Measurements from ENCODE around the gene RTL10. TPM values are rescaled to one million over a fixed set of nuclear protein-coding genes. Genes with fewer than 3 reads are reported as not detected.

The RTL10 gene
- total and polyA plus RNA-seq, 10 of the 15 experiments (the other 5 are each of a cell fraction or from before 2014, with no cell fraction given), result 5.3 to 18.1 (median 10.3) TPM

- FAIRE-seq (no peak), DNase-seq (ENCODE audit: low read depth, low spot score) (no peak), ATAC-seq (peak; percentile 74)
- Histone ChIP-seq H3K27ac (ENCODE audit: control insufficient read depth, insufficient read depth) (no peak overlapping the region), H3K27me3 (replicated peaks in 1 of 2; ENCODE audit: control insufficient read depth in 2 of 2, insufficient read depth in 2 of 2, low read length in 1 of 2) (no peaks in the 10 kb centered on the region), H3K79me2 (ENCODE audit: control insufficient read depth, insufficient read depth, low read length) (no peaks in the 10 kb centered on the region), H3K9me3 (replicated peaks; ENCODE audit: control insufficient read depth, insufficient read depth, low read length) (no peaks in the 10 kb centered on the region), H3K4me1 (ENCODE audit: control insufficient read depth, insufficient read depth, low read length) (no peaks in the 10 kb centered on the region; the same call in none of the 2 replicates), H3K36me3 (ENCODE audit: control insufficient read depth in 2 of 2, insufficient read depth in 2 of 2, low read length in 1 of 2) (no peaks in the 10 kb centered on the region), H3K4me3 (no peak overlapping the region), H3K9ac (ENCODE audit: control insufficient read depth, insufficient read depth, low read length) (no peak overlapping the region), H3K4me2 (ENCODE audit: control insufficient read depth, insufficient read depth) (no peak overlapping the region; the same call in 1 of the 2 replicates), H4K20me1 (ENCODE audit: control insufficient read depth, insufficient read depth) (no peaks in the 10 kb centered on the region), H2AFZ (ENCODE audit: control insufficient read depth, low read depth, low read length) (no peak overlapping the region)
- ChIA-PET SMC1A (ENCODE audit: uncharacterized antibody, unreplicated experiment) (interaction anchor here (0.9 kb wide), 1 partner anchor 69 kb away, joined by 3 read pairs; no protein-coding TSS in a partner anchor), RAD21 (ENCODE audit: unreplicated experiment) (interaction anchor here (0.6 to 0.9 kb wide), 3 partner anchors 68 to 111 kb away, joined by 3 to 4 read pairs (median 4); no protein-coding TSS in a partner anchor), POLR2A (no interaction called here), CTCF (interaction anchor here (0.7 to 0.9 kb wide), 3 partner anchors 10 to 69 kb away, joined by 3 to 5 read pairs (median 5); no protein-coding TSS in a partner anchor)
- in situ Hi-C loops (cut with MboI) (no loop called here), intact Hi-C loops (cut with micrococcal nuclease; ENCODE audit: unreplicated experiment) (no loop called here)
- 43% methylated on average over 7 of the region's 8 CpGs for WGBS (ENCODE audit: insufficient coverage, insufficient replicate concordance, low lambda C conversion rate, missing lambda C conversion rate)
- TF ChIP-seq, protein P1, sequence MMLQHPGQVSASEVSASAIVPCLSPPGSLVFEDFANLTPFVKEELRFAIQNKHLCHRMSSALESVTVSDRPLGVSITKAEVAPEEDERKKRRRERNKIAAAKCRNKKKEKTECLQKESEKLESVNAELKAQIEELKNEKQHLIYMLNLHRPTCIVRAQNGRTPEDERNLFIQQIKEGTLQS (IDR thresholded peaks at IDR 0.05; ENCODE audit: borderline replicate concordance, extremely low read depth, low read depth, low read length), result no peak
- TF ChIP-seq RAD21 (IDR thresholded peaks at IDR 0.05; ENCODE audit: insufficient read depth, low read depth, low read length) (peak; percentile 37; the same call in 1 of the 2 replicates), SMAD5 (IDR thresholded peaks at IDR 0.05; ENCODE audit: low read depth) (no peak), ZSCAN29 (IDR thresholded peaks at IDR 0.05) (no peak), MYC (IDR thresholded peaks at IDR 0.05; ENCODE audit: insufficient read depth, insufficient read length, insufficient replicate concordance, low read length, severe bottlenecking) (no peak)
- no TSS peak for BruUV-seq (replicated peaks)
These were observed 12.9 kb downstream of the RTL10 start for GRCh38 chr22:19841641-19842392.
